Pulmonary artery endothelial cell (primary cell): Measurements from ENCODE around the gene RBM6. TPM values are rescaled to one million over a fixed set of nuclear protein-coding genes. Genes with fewer than 3 reads are reported as not detected.
"Not testable (repeated sequence)": the region's sequence is repeated elsewhere in the genome, so short reads cannot be mapped to it uniquely, and the experiment has no call there.

Experiments used
- DNase-seq: peaks from one replicate; pipeline ENCODE4 v3.0.0-alpha.2; 2011; ENCODE audit warnings: low read depth, low spot score
- total RNA-seq: library from RNA; depleted of rRNA; stranded (reverse); fragments of >200 nt; gene quantifications from 2 replicates; pipeline ENCODE4 v1.2.3, GENCODE V29; 2014

RBM6 gene
- total RNA-seq, 1 donor from 2014 or later, result 29.9 TPM

- DNase-seq, result no peak
Measured at GRCh38 chr3:49992326-49992725, 52.4 kb downstream of the RBM6 start.

GRCh38 chr3:49994476-49994875 is 54.5 kb downstream of the RBM6 start:
- no peak for DNase-seq

DNA sequence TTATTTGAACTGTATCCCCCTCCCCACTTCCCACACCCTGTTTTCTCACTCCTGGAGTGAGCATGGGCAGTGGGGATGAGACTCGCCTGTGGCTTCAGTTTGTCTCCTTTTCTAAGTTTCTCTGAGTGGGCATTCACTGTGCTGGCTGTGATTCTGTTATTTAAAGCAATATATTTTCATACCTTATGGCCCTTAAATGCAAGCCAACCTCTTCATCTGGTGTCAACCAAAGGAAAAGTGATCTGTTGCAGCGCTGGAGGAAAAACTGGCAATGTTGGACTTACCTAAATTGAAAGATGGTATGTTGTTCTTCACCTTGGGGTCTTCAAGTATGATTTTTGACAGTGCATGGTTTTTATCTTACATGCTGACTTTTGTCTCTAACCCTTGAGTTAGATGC is 56.1 kb downstream of the RBM6 start:
- DNase-seq, result no peak

GRCh38 chr3:49997862-49998261 is 57.9 kb downstream of the RBM6 start:
- no peak for DNase-seq

DNA sequence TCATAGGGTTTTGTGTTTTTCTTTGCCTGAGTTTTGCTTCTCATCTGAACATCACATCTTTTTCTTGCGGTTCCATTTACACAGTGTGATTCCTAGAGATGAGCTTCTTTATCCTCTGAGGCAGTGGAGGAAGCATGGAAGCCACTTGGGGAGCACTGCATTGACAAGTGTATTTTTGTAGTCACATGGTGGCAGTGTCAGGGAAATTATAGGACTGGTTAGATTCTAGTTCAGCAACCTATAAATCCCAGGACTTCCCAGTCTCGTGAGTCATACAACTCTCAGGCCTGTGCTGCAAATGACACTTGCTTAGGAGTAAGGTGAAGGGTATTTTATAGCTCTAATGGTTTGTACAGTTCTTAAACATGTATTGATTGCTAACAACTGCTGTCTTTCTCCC is 58.4 kb downstream of the RBM6 start:
- DNase-seq, result no peak

DNA sequence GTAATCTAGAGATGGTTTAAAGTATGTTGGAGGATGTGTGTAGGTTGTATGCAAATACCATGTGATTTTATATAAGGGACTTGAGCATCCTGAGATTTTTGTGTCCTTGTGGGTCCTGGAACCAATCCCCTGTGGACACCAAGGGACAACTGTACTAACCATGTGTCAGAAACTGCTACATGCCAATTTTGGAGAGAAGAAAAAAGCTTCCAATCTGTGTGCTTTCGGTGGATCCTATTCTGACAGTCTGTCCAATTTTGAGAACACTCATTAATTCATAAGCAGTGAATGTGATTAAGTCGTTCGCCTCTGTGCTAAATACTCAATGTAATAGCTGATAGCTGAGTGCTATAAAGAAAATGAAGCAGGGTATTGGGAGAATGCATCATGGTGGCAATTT is 61.6 kb downstream of the RBM6 start:
- DNase-seq, result no peak

GRCh38 chr3:50003216-50003615 is 63.3 kb downstream of the RBM6 start:
- no peak for DNase-seq

DNA sequence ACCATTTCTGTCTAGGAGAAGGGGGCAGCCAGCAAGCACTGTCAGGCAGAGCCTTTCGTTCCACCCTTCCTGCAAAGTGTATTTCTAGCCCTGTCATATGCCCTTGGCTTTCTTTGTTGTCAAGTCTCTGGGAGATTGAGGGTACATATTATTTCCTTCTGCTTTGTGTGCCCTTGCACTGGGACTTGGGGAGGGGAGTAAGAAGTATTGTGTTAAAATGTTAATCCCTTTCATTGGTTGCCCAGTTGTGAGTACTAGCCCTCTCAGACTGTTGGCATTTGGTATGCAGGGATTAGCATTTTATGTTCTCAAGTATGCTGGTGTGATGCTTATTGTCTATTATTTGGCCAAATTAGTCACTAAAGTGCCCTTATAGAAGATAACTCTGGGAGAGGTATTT is 63.9 kb downstream of the RBM6 start:
- DNase-seq, result no peak

- DNase-seq, result no peak
Measured at GRCh38 chr3:50008931-50009330, 69.0 kb downstream of the RBM6 start.

GRCh38 chr3:50010959-50011358 is 71.0 kb downstream of the RBM6 start:
- DNase-seq, result no peak

DNA sequence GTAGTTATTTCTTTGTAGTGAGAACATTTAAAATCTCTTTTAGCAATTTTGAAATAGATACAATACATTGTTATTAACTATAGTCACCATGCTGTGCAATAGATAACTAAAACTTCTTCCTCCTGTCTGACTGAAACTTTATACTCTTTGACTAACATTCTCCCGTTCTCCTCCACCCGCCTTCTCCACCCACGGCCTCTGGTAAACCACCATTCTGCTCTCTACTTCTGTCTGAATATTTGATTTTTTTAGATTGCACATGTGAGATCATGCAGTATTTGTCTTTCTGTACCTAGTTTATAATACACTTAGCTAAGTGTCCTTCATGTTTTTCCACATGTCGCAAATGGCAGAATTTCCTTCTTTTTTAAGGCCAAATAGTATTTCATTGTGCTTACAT is 76.0 kb downstream of the RBM6 start:
- no peak for DNase-seq

DNA sequence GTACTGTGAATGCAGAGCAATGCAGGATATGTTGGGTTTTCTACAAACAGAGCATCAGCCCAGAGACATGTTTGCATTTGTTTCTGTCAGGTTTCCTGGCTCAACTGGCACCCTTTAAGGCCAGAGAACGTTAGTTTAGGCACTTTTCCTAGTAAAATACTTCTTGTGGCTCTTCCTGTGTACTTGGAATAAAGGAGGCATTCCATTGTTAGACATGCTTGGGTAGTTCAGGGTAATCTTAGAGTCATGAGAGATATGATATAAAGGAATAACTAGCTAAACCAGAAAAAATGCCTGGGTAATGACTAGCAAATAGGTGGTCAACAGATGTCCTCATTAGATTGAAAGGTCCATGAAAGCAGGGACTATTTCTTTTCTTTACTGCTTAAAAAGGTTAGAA is 88.4 kb downstream of the RBM6 start:
- no peak for DNase-seq

DNA sequence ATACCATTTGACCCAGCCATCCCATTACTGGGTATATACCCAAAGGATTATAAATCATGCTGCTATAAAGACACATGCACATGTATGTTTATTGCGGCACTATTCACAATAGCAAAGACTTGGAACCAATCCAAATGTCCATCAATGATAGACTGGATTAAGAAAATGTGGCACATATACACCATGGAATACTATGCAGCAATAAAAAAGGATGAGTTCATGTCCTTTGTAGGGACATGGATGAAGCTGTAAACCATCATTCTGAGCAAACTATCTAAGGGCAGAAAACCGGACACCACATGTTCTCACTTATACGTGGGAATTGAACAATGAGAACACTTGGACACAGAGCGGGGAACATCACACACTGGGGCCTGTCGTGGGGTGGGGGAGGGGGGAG is 91.3 kb downstream of the RBM6 start:
- DNase-seq, result not testable (repeated sequence)

DNA sequence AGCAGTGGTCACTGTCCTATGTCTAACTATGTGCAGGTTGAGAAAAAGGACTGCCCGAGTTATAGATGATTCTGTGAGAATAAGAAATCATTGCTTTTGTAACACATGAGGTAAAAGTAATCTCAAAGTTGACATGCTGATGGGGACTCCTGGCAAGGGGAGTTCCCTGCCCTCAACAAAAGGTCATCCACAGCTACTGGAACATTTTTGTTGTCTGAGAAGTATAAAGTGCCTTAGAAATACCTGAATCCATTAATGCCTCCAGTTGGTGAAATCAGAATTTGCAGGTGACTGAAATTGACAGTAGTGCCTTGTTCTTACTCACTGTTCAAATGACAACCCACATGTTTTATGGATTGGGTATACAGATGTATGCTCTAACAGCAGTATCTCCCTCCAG is 105.0 kb downstream of the RBM6 start:
- DNase-seq, result no peak

DNA sequence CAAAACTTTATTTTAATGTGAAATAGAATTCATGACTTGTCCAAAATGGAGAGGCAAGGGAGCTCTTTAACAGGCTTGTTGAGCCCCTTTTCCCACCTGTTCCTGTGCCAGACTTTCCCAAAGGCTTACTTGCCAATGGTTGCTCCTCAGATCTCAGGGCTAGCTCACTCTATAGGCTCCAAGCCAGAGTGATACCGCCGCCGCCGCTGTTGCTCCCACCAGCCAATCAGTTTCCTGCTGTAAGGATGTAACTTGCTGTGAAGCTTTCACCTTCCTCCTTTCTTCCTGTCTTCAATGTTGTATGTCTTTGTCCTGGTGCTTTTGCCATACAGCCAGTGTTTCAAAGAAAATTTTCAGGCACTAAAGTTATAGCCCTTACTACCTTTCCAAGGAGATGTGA is 107.5 kb downstream of the RBM6 start:
- no peak for DNase-seq

GRCh38 chr3:50050361-50050760 is 110.4 kb downstream of the RBM6 start:
- no peak for DNase-seq

- DNase-seq, result no peak
Measured at GRCh38 chr3:50057756-50058155, 117.8 kb downstream of the RBM6 start.

DNA sequence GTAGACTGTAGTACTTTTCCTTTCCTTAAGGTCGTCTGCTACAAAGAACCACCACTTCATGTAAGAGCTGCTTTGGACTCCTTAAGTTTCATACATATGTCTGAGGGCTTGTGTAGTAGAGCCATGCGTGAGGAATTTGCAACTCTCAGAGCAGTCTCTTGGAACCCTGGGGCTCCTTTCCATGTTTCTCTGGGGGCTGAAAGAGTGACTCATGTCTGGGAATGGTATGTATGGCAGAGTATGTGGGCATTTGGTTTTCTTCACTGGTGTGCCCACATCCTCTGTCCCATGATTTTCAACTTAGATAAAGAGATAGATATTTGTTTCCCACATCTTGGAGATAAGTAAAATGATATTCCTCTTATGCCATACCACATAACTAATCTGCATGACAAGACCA is 128.2 kb downstream of the RBM6 start:
- no peak for DNase-seq

DNA sequence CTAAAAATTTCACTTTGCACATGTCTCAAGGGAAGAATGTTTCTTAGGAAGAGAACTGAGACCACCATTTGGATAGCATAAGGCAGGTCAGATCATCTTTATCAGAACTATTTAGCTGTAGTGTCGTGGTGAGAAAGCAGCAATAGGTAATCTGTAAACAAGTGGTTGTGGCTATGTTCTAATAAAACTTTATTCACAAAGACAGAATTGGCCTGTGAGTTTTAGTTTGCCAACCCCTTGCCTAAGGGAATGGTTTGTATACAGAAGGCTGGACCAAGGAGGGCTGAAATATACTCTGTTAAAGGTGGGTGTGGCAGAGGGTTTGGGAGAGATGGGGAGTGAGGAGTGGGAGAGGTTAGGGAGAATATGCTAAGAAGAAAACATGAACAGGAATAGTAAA is 138.1 kb downstream of the RBM6 start:
- DNase-seq, result no peak

- no peak for DNase-seq
Measured at GRCh38 chr3:50078622-50079021, 138.7 kb downstream of the RBM6 start.

GRCh38 chr3:50084951-50085350 is 145.0 kb downstream of the RBM6 start:
- DNase-seq, result not testable (repeated sequence)

- peak; percentile 78 for DNase-seq
Measured at GRCh38 chr3:50088725-50089608, 149.0 kb downstream of the RBM6 start, which contains the start of gene RBM5. Gene RBM5, plus strand, starts transcription at chr3:50088919. Its CDS starts 1,516 bp downstream, at chr3:50090435.

DNA sequence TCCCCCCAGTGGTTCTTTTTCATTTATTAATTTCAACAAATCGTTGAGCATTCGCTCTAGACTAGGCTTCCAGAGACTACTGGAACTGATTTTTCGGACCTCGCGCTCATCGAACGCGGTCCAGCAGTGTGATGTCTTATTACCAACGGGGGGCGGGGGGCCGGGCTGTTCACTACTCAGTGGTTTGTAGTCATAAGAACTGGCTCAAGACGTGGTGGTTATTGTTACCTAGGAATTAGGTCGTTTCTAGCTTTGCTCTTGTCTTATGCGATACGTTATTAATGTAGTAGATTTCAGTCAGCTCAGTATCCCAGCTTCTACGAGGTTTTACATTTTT is 149.6 kb downstream of the RBM6 start:
- DNase-seq, result no peak

- no peak for DNase-seq
Measured at GRCh38 chr3:50090984-50091383, 151.0 kb downstream of the RBM6 start.
